Prostate gland (tissue), 2 donors: ENCODE data around the gene TPX2.

Experiments
- POLR2AphosphoS5 ChIP-seq: sonication (generic); formaldehyde crosslinking; IDR thresholded peaks from one replicate; pipeline ENCODE4 v1.6.1; 2017; ENCODE audit warnings: antibody characterized with exemption
- TF ChIP-seq, protein P1 (sequence below), 4 experiments: fragments of 200-600 bp in 2 of 4; fragments of 450-650 bp in 2 of 4; sonication (generic) in 2 of 4; IDR thresholded peaks; 1 replicate in 3 of 4; 2 replicates in 1 of 4; pipeline ENCODE4 v1.5.1; 2016 to 2019; ENCODE audit warnings: antibody characterized with exemption in 4 of 4, mild to moderate bottlenecking in 2 of 4, moderate library complexity in 2 of 4

GRCh38 chr20:31764641-31765305 lies 25.7 kb downstream of the TPX2 start:
- TF ChIP-seq, protein P1, sequence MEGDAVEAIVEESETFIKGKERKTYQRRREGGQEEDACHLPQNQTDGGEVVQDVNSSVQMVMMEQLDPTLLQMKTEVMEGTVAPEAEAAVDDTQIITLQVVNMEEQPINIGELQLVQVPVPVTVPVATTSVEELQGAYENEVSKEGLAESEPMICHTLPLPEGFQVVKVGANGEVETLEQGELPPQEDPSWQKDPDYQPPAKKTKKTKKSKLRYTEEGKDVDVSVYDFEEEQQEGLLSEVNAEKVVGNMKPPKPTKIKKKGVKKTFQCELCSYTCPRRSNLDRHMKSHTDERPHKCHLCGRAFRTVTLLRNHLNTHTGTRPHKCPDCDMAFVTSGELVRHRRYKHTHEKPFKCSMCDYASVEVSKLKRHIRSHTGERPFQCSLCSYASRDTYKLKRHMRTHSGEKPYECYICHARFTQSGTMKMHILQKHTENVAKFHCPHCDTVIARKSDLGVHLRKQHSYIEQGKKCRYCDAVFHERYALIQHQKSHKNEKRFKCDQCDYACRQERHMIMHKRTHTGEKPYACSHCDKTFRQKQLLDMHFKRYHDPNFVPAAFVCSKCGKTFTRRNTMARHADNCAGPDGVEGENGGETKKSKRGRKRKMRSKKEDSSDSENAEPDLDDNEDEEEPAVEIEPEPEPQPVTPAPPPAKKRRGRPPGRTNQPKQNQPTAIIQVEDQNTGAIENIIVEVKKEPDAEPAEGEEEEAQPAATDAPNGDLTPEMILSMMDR (IDR thresholded peaks at IDR 0.05), result no peak
- no peak for TF ChIP-seq POLR2AphosphoS5
